Activated CD8-positive, alpha-beta memory T cell treated with anti-CD3 and anti-CD28 coated beads, Interleukin-2, amount 10 ng/mL, durations not matched to agents 7 days and 5 days (primary cell): ENCODE data around the gene LRPAP1. TPM values are rescaled to one million over a fixed set of nuclear protein-coding genes. Genes with fewer than 3 reads are reported as not detected.
"Not testable (repeated sequence)": the region's sequence is repeated elsewhere in the genome, so short reads cannot be mapped to it uniquely, and the experiment has no call there.

Experiments
- ATAC-seq: fragments of 150-1000 bp; cut with Tn5 transposase; one replicate; pipeline ENCODE4 v1.10.0; 2021; ENCODE audit warnings: moderate library complexity
- CTCF ChIA-PET: fragments of 350-600 bp; sonication (Branson Sonifier 250); formaldehyde crosslinking; loops from one replicate; lab custom pipeline; 2021; ENCODE audit warnings: antibody characterized with exemption; lab: Charles Lee
- DNase-seq: peaks from one replicate; pipeline ENCODE4 v3.0.0-alpha.2; 2020
- H3K27ac Mint-ChIP-seq: one replicate; pipeline ENCODE4 v1.8.0; 2021; ENCODE audit warnings: mild to moderate bottlenecking, mixed read lengths
- H3K27me3 Mint-ChIP-seq: one replicate; pipeline ENCODE4 v1.8.0; 2021; ENCODE audit warnings: mixed read lengths
- H3K36me3 Mint-ChIP-seq: one replicate; pipeline ENCODE4 v1.8.0; 2021; ENCODE audit warnings: mild to moderate bottlenecking, mixed read lengths
- H3K4me1 Mint-ChIP-seq: one replicate; pipeline ENCODE4 v1.8.0; 2021; ENCODE audit warnings: mixed read lengths
- H3K4me3 Mint-ChIP-seq: one replicate; pipeline ENCODE4 v1.8.0; 2021; ENCODE audit warnings: mild to moderate bottlenecking, moderate library complexity, mixed read lengths
- H3K9me3 Mint-ChIP-seq: one replicate; pipeline ENCODE4 v1.8.0; 2022; ENCODE audit warnings: low read depth, mixed read lengths
- total RNA-seq, 2 experiments: library from RNA; stranded (reverse); gene quantifications; one replicate each; pipeline ENCODE4 v1.2.3, GENCODE V29; 2021

LRPAP1 gene
- total RNA-seq, 2 experiments from 2014 or later = 77.2 to 87.6 TPM

GRCh38 chr4:3466691-3467600 lies 65.3 kb downstream of the LRPAP1 start:
- no peak for ATAC-seq
- H3K4me1 Mint-ChIP-seq = no peaks in the 10 kb centered on the region
- DNase-seq = no peak
- H3K27ac Mint-ChIP-seq = no peak overlapping the region
- no peaks in the 10 kb centered on the region for H3K36me3 Mint-ChIP-seq
- peaks cover 12% of the 10 kb centered on the region for H3K27me3 Mint-ChIP-seq
- H3K9me3 Mint-ChIP-seq = no peaks in the 10 kb centered on the region
- no peak overlapping the region for H3K4me3 Mint-ChIP-seq
- CTCF ChIA-PET = no interaction called here

DNA sequence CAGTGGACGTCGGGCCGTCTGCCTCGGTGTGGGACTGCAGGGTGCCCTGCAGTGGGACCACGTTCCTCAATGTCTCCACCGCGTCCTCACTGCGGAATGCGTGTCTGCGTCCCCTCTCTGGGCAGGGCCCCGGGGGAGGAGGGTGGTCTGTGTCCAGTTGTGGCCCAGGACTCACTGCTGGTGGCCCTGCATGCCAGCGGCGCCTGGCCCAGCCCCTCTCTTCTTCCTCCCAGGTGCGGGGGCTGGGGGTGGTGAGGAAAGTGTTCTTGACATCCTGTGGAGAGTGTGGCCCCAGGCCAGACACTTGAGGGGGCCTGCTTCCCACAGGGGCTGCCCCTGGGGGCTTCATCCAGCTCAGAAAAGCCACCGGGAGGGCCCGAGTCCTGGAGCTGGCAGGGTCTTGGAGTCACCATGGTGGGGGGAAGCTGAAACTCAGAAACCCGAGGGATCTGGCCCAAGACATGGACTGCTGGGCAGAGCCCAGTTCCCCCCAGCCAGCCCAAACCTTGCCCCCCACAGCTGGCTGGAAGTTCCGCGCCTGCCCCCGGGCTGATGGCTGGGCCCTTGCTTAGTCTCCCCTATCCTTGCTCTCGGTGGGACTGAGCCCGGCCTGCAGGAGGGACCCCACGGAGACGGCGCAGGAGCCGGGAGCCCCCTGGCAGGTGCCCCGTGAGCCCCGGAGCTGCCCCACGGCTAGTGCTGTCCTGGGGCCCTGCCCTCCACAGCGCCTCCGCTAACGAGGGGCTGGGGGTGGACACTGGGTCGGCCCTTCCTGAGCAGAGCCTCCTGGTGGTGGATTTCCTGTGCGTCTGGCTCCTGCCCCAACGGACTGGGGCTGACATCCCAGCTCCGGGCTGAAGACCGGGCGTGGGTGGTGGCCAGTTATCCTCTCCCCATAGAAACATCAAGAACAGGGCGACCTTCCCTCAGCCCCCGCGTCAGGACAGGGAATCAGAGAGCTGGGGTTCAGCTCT lies 66.2 kb downstream of the LRPAP1 start:
- no peak overlapping the region for H3K27ac Mint-ChIP-seq
- H3K4me3 Mint-ChIP-seq = no peak overlapping the region
- no peaks in the 10 kb centered on the region for H3K36me3 Mint-ChIP-seq
- no peak for ATAC-seq
- DNase-seq = no peak
- peaks cover 12% of the 10 kb centered on the region for H3K27me3 Mint-ChIP-seq
- CTCF ChIA-PET = no interaction called here
- no peaks in the 10 kb centered on the region for H3K9me3 Mint-ChIP-seq
- H3K4me1 Mint-ChIP-seq = no peaks in the 10 kb centered on the region

GRCh38 chr4:3464911-3465697 lies 67.1 kb downstream of the LRPAP1 start:
- peaks cover 14% of the 10 kb centered on the region for H3K27me3 Mint-ChIP-seq
- no peak for ATAC-seq
- CTCF ChIA-PET = no interaction called here
- H3K36me3 Mint-ChIP-seq = no peaks in the 10 kb centered on the region
- no peak overlapping the region for H3K27ac Mint-ChIP-seq
- no peak overlapping the region for H3K4me3 Mint-ChIP-seq
- no peaks in the 10 kb centered on the region for H3K9me3 Mint-ChIP-seq
- H3K4me1 Mint-ChIP-seq = no peaks in the 10 kb centered on the region
- DNase-seq = no peak

DNA sequence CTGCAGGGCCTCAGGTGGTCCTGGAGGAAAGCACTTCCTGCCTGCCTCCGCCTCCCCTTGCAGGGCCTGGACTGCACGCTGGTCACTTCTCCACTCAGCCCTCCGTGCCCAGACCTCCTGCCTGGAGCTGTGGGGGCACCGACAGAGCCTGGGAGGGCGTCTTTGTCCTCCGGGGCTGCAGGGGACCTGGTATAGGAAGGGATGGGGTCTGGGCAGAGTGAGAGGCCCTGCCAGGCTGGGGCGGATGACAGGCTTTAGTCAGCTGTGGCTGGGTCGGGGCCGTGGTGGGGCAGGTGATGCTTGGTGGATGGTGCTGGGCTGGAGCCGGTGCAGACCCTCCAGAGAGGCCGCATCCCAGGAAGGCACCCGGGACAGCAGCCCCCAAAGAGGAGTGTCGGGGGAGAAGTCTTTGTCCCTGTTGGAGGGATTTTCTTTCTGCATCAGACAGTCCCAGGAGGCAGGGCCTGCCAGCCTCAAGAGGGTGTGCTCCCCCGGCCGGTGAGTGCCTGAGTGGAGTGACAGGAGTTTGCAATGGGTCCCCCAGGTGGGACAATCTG lies 67.8 kb downstream of the LRPAP1 start:
- no peak overlapping the region for H3K4me3 Mint-ChIP-seq
- no peaks in the 10 kb centered on the region for H3K9me3 Mint-ChIP-seq
- DNase-seq = no peak
- H3K4me1 Mint-ChIP-seq = no peaks in the 10 kb centered on the region
- CTCF ChIA-PET = no interaction called here
- H3K36me3 Mint-ChIP-seq = no peaks in the 10 kb centered on the region
- ATAC-seq = no peak
- H3K27me3 Mint-ChIP-seq = peaks cover 15% of the 10 kb centered on the region
- no peak overlapping the region for H3K27ac Mint-ChIP-seq

DNA sequence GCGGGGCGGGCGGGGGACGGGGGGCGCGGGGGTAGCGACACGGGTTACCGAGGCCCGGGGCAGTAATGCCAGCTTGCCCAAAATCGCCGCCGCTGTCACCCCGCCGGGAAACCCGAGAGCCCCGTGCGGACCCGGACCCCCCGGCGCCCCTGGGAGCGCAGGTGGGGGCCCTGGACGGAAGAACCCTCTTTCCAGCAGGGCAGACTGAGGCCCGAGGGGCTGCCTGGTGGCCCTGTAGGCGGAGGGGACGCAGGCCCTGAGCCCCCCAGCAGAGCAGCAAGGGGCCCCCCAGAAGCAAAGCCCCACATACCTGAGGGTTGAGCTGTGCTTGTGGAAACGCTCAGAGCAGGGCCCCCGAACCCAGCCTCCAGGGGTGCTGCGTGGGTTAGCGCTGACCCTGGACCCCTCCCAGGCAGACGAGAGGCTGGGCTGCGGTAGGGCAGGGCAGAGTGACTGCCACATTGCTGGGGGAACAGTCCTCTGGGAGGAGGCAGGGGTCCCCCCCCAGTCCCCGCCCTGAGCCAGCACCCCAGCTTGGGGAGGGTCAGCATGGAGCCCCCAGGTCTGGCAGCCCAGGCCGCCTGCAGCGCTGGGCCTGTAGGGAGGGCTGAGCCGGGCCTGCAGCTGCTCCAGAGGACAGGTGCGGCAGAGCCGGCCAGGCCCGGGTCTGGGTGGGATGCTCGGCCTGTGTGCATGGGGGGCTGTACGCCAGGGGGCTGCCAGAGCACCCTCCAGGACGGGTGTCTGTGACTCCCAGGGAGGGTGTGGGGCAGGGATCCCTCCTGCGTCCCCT lies 68.5 kb downstream of the LRPAP1 start:
- Mint-ChIP-seq H3K4me1 (no peaks in the 10 kb centered on the region), H3K27ac (no peak overlapping the region), H3K4me3 (no peak overlapping the region), H3K36me3 (no peaks in the 10 kb centered on the region), H3K9me3 (no peaks in the 10 kb centered on the region), H3K27me3 (peaks cover 15% of the 10 kb centered on the region)
- DNase-seq (no peak), ATAC-seq (no peak)
- CTCF ChIA-PET = interaction anchor here (1.0 kb wide), 1 partner anchor 344 kb away, joined by 3 read pairs; no protein-coding TSS in a partner anchor

GRCh38 chr4:3462790-3463415 lies 69.3 kb downstream of the LRPAP1 start, which contains the start of gene DOK7:
DOK7 (plus strand) TSS chr4:3463306; CDS start chr4:3463376, 70 bp downstream.
- no peaks in the 10 kb centered on the region for H3K36me3 Mint-ChIP-seq
- H3K4me1 Mint-ChIP-seq = no peaks in the 10 kb centered on the region
- H3K4me3 Mint-ChIP-seq = no peak within 1 kb of the TSS
- no peaks in the 10 kb centered on the region for H3K9me3 Mint-ChIP-seq
- no peak for ATAC-seq
- H3K27ac Mint-ChIP-seq = no peak within 1 kb of the TSS
- CTCF ChIA-PET = interaction anchor here (1.0 kb wide), 1 partner anchor 343 kb away, joined by 3 read pairs; no protein-coding TSS in a partner anchor
- peaks cover 15% of the 10 kb centered on the region for H3K27me3 Mint-ChIP-seq
- DNase-seq = no peak

GRCh38 chr4:3462321-3462789 lies 69.9 kb downstream of the LRPAP1 start:
- CTCF ChIA-PET = no interaction called here
- Mint-ChIP-seq H3K4me1 (no peaks in the 10 kb centered on the region), H3K9me3 (no peaks in the 10 kb centered on the region), H3K27me3 (peaks cover 15% of the 10 kb centered on the region), H3K4me3 (no peak overlapping the region), H3K36me3 (no peaks in the 10 kb centered on the region), H3K27ac (no peak overlapping the region)
- ATAC-seq (no peak), DNase-seq (no peak)

DNA sequence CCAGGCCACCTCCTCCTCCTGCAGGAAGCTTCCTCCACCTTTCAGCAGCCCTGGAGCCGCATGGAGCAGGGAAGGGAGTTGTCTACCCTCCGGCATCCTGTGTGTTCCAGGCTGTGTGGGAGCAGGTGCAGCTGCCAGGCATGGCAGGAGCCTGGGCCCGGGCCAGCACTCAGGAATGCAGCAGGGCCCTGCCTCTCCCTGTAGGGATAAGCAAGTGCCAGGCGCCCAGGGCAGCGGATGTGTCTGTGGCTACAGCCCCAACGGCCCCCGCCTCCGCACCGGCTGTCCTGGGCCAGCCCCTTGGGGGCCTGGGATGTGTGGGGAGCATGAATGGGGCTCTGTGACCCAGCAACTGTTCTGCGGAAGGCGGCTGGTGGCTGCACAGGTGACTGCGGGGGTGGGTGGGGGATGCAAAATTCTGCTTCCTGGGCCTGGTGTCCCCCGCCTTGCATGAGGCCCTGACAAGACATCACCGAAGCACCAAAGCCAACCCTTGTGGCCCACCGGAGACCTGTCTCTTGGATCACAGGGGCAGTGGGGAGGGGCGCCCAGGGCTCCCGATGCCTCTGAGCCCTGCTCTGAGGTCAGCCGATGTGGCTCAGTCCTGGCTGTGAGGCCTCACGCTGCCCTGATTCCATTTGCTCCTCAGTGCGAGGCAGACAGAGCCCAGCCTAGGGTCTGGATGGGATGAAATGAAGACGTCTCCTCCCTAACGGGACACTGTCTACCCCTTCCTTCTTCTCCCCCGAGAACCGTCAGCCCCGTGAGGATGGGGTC lies 70.5 kb downstream of the LRPAP1 start:
- no peaks in the 10 kb centered on the region for H3K9me3 Mint-ChIP-seq
- ATAC-seq (no peak), DNase-seq (no peak)
- no peaks in the 10 kb centered on the region for H3K36me3 Mint-ChIP-seq
- peaks cover 15% of the 10 kb centered on the region for H3K27me3 Mint-ChIP-seq
- H3K4me1 Mint-ChIP-seq = no peaks in the 10 kb centered on the region
- H3K27ac Mint-ChIP-seq = no peak overlapping the region
- CTCF ChIA-PET = interaction anchor here (1.1 kb wide), 1 partner anchor 18 kb away, joined by 3 read pairs; no protein-coding TSS in a partner anchor
- H3K4me3 Mint-ChIP-seq = no peak overlapping the region

DNA sequence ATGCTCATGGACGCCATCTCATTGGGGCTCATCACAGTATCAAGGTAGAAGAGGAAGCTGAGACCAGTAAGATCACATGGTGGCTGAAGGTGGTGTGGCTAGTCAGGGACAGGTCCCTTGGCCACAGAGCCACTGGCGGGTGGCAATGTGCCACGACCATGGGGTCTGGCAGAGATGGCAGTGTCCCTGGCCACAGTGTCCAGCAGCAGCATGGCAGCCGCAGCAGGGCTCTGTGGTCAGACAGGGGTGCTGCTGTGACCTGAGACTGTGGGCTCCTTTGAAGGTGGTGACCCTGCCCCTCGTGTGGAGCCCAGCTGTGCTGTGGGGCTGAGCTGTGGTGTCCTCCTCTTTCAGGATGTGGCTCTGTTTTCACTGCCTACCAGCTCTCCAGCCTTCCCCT lies 71.3 kb downstream of the LRPAP1 start:
- Mint-ChIP-seq H3K4me1 (no peaks in the 10 kb centered on the region), H3K36me3 (no peaks in the 10 kb centered on the region), H3K27me3 (peaks cover 15% of the 10 kb centered on the region), H3K4me3 (no peak overlapping the region), H3K9me3 (no peaks in the 10 kb centered on the region), H3K27ac (no peak overlapping the region)
- CTCF ChIA-PET = interaction anchor here (1.1 kb wide), 1 partner anchor 17 kb away, joined by 3 read pairs; no protein-coding TSS in a partner anchor
- DNase-seq = no peak
- ATAC-seq = peak; percentile 30

- ATAC-seq, H3K27ac Mint-ChIP-seq, H3K36me3 Mint-ChIP-seq, CTCF ChIA-PET, H3K9me3 Mint-ChIP-seq, H3K4me3 Mint-ChIP-seq, DNase-seq, H3K4me1 Mint-ChIP-seq: not testable (repeated sequence)
- H3K27me3 Mint-ChIP-seq = peaks cover 11% of the 10 kb centered on the region
Measured at GRCh38 chr4:3459156-3459555, 73.1 kb downstream of the LRPAP1 start.

- no peaks in the 10 kb centered on the region for H3K36me3 Mint-ChIP-seq
- H3K4me3 Mint-ChIP-seq = no peak overlapping the region
- peaks cover 17% of the 10 kb centered on the region for H3K27me3 Mint-ChIP-seq
- no peaks in the 10 kb centered on the region for H3K4me1 Mint-ChIP-seq
- CTCF ChIA-PET = no interaction called here
- H3K9me3 Mint-ChIP-seq = no peaks in the 10 kb centered on the region
- DNase-seq (no peak), ATAC-seq (no peak)
- no peak overlapping the region for H3K27ac Mint-ChIP-seq
Measured at GRCh38 chr4:3458371-3458770, 73.9 kb downstream of the LRPAP1 start.
